Endothelial cell of umbilical vein (primary cell): ENCODE measurements around the gene RPS16. TPM values are rescaled to one million over a fixed set of nuclear protein-coding genes. Genes with fewer than 3 reads are reported as not detected.
"Not testable (repeated sequence)": the region's sequence is repeated elsewhere in the genome, so short reads cannot be mapped to it uniquely, and the experiment has no call there.

ENCODE experiments used
- BruUV-seq: library from RNA; stranded (reverse); fragments of 400-500 nt; replicated peaks from 2 replicates; lab custom pipeline; 2021; lab: Mats Ljungman, UMichigan
- CTCF ChIA-PET: fragments of 300-600, 350-600 bp; sonication (Branson Sonifier 250); formaldehyde crosslinking; loops from one replicate; lab custom pipeline; 2021; ENCODE audit warnings: antibody characterized with exemption, inconsistent platforms; lab: Charles Lee
- POLR2A ChIA-PET: fragments of 300-600, 350-600 bp; sonication (Branson Sonifier 250); formaldehyde crosslinking; loops from one replicate; lab custom pipeline; 2021; ENCODE audit warnings: antibody characterized with exemption, inconsistent platforms; lab: Charles Lee
- DNase-seq: peaks from one replicate; pipeline ENCODE4 v3.0.0-alpha.2; 2011; ENCODE audit warnings: low read depth, low spot score
- FAIRE-seq: peaks from 2 replicates; lab custom pipeline; 2011; peaks lifted over from hg19 to GRCh38; lab: Jason Lieb, UNC
- H2AFZ ChIP-seq: 2 replicates; pipeline ENCODE4 v1.6.0; 2012; ENCODE audit warnings: low read depth, low read length, control low read depth, inconsistent platforms
- H3K27ac ChIP-seq: 2 replicates; pipeline ENCODE4 v1.5.1; 2011; ENCODE audit warnings: low read depth, mild to moderate bottlenecking, control low read depth, low read length, moderate library complexity; ENCODE audit not compliant: insufficient read depth
- H3K27me3 ChIP-seq, 2 experiments: 2 replicates each; pipeline versions ENCODE4 v1.6.0 to v1.6.1; 2011; ENCODE audit warnings: low read length in 2 of 2, mixed read lengths in 1 of 2; ENCODE audit not compliant: control insufficient read depth in 2 of 2, insufficient read depth in 2 of 2
- H3K36me3 ChIP-seq, 2 experiments: 2 replicates in 1 of 2; 3 replicates in 1 of 2; pipeline ENCODE4 v1.5.1; 2011; ENCODE audit warnings: low read length in 2 of 2, mild to moderate bottlenecking in 1 of 2, moderate library complexity in 1 of 2; ENCODE audit not compliant: control insufficient read depth in 2 of 2, insufficient read depth in 2 of 2; ENCODE audit errors: extremely low read depth in 1 of 2
- H3K4me1 ChIP-seq: 3 replicates; pipeline ENCODE4 v1.5.1; 2011; ENCODE audit warnings: mild to moderate bottlenecking, low read length; ENCODE audit not compliant: control insufficient read depth, insufficient read depth; ENCODE audit errors: extremely low read depth
- H3K4me2 ChIP-seq: 2 replicates; pipeline ENCODE4 v1.6.1; 2011; ENCODE audit warnings: low read length, control low read depth, mixed read lengths; ENCODE audit not compliant: insufficient read depth
- H3K4me3 ChIP-seq, 3 experiments: fragments of 200-600 bp in 1 of 3; sonication (generic), shearing (Covaris generic) in 1 of 3; replicated peaks in 1 of 3; 2 replicates each; pipeline ENCODE4 v1.5.1; 2011 to 2016; ENCODE audit warnings: control low read depth in 3 of 3, low read length in 3 of 3, mild to moderate bottlenecking in 2 of 3, inconsistent platforms in 1 of 3, low read depth in 1 of 3, moderate library complexity in 1 of 3; ENCODE audit not compliant: insufficient read depth in 1 of 3
- H3K79me2 ChIP-seq: 2 replicates; pipeline ENCODE4 v1.6.0; 2012; ENCODE audit warnings: low read length, inconsistent platforms; ENCODE audit not compliant: control insufficient read depth, insufficient read depth
- H3K9ac ChIP-seq: replicated peaks from 2 replicates; pipeline ENCODE3; 2011; ENCODE audit warnings: low read length, control low read depth; ENCODE audit not compliant: insufficient read depth; ENCODE audit errors: extremely low read depth
- H3K9me1 ChIP-seq: replicated peaks from 3 replicates; pipeline ENCODE4 v1.6.0; 2011; ENCODE audit warnings: mild to moderate bottlenecking, low read length; ENCODE audit not compliant: control insufficient read depth, insufficient read depth; ENCODE audit errors: extremely low read depth
- H3K9me3 ChIP-seq: replicated peaks from 2 replicates; pipeline ENCODE4 v1.5.1; 2012; ENCODE audit warnings: low read length, inconsistent platforms; ENCODE audit not compliant: control insufficient read depth, insufficient read depth
- H4K20me1 ChIP-seq: replicated peaks from 2 replicates; pipeline ENCODE3; 2011; ENCODE audit warnings: mild to moderate bottlenecking, low read length; ENCODE audit not compliant: control insufficient read depth, insufficient read depth; ENCODE audit errors: extremely low read depth
- EZH2 ChIP-seq: IDR thresholded peaks from 2 replicates; pipeline ENCODE4 v1.6.1; 2012; ENCODE audit warnings: borderline replicate concordance, low read depth, mild to moderate bottlenecking, moderate library complexity, low read length, inconsistent platforms; ENCODE audit not compliant: severe bottlenecking
- FOS ChIP-seq: IDR thresholded peaks from 2 replicates; pipeline ENCODE4 v1.6.1; 2011; ENCODE audit warnings: mild to moderate bottlenecking, low read length, moderate library complexity, borderline replicate concordance; ENCODE audit not compliant: insufficient read depth
- GATA2 ChIP-seq: IDR thresholded peaks from 2 replicates; pipeline ENCODE4 v1.7.0; 2011; ENCODE audit warnings: low read depth, mild to moderate bottlenecking, moderate library complexity, mixed read lengths, low read length; ENCODE audit not compliant: insufficient read length, insufficient read depth
- JUN ChIP-seq: IDR thresholded peaks from 2 replicates; pipeline ENCODE4 v1.6.1; 2011; ENCODE audit warnings: borderline replicate concordance, low read depth; ENCODE audit not compliant: insufficient read length, insufficient read depth
- MAX ChIP-seq: IDR thresholded peaks from 2 replicates; pipeline ENCODE4 v1.6.1; 2011; ENCODE audit not compliant: insufficient read depth, insufficient read length
- MYC ChIP-seq: IDR thresholded peaks from one replicate; pipeline ENCODE4 v1.6.1; 2011; ENCODE audit warnings: mild to moderate bottlenecking, low read depth, low read length
- POLR2A ChIP-seq: IDR thresholded peaks from 2 replicates; pipeline ENCODE4 v1.6.1; 2012; ENCODE audit warnings: low read depth, mild to moderate bottlenecking, control low read depth, low read length
- POLR2AphosphoS5 ChIP-seq: IDR thresholded peaks from 2 replicates; pipeline ENCODE4 v1.6.1; 2012; ENCODE audit warnings: low read depth, mild to moderate bottlenecking, control low read depth, low read length, moderate library complexity; ENCODE audit not compliant: insufficient read depth
- dilution Hi-C: fragments of 300-500 bp; cut with MboI; formaldehyde crosslinking; loops from one replicate; pipeline ENCODE4 v1.15.0; 2019; ENCODE audit warnings: low sequenced_read_pairs; ENCODE audit not compliant: extremely low pct_ligation_motif_present
- intact Hi-C: fragments of 100-400 bp; cut with micrococcal nuclease; formaldehyde crosslinking; loops from one replicate; pipeline ENCODE4 v1.10.0; 2022
- polyA plus RNA-seq, 4 experiments: library from polyadenylated mRNA; depleted of rRNA in 3 of 4; stranded (reverse) in 3 of 4; unstranded in 1 of 4; fragments of >200 nt; gene quantifications; 2 replicates each; pipeline versions ENCODE4 v1.2.1 to v1.2.3, GENCODE V29; 2011 to 2012; ENCODE audit warnings: missing spikeins in 1 of 4
- total RNA-seq: library from RNA; stranded (reverse); gene quantifications from 2 replicates; pipeline ENCODE4 v1.2.3, GENCODE V29; 2021
- TF ChIP-seq, protein P1 (sequence below), 2 donors: IDR thresholded peaks; 1 replicate in 1 of 2; 2 replicates in 1 of 2; pipeline ENCODE4 v1.5.1; 2011; ENCODE audit warnings: low read length in 2 of 2, mild to moderate bottlenecking in 2 of 2, moderate library complexity in 2 of 2, control low read depth in 1 of 2, inconsistent platforms in 1 of 2, low read depth in 1 of 2; ENCODE audit not compliant: insufficient read depth in 1 of 2; ENCODE audit errors: extremely low read depth in 1 of 2

Gene RPS16
- total and polyA plus RNA-seq, 2 donors (not counting 3 experiments of a cell fraction or from before 2014, with no cell fraction given), result 1,768 to 5,244 TPM

GRCh38 chr19:39479916-39480315, 44.2 kb upstream of the RPS16 start:
- peak; percentile 58 for FAIRE-seq
- peaks cover 9 to 14% of the 10 kb centered on the region in 2 experiments for H3K36me3 ChIP-seq

GRCh38 chr19:39479319-39479801, 43.6 kb upstream of the RPS16 start:
- POLR2A ChIA-PET, H3K9me1 ChIP-seq, DNase-seq, H3K27ac ChIP-seq, H4K20me1 ChIP-seq, intact Hi-C loops, H3K4me2 ChIP-seq, FAIRE-seq, BruUV-seq, H3K4me3 ChIP-seq, H2AFZ ChIP-seq, H3K27me3 ChIP-seq, CTCF ChIA-PET, H3K9me3 ChIP-seq, H3K9ac ChIP-seq, dilution Hi-C loops: not testable (repeated sequence)
- Histone ChIP-seq H3K4me1 (peaks cover 16% of the 10 kb centered on the region), H3K79me2 (peaks cover 19% of the 10 kb centered on the region), H3K36me3 (peaks cover 14 to 20% of the 10 kb centered on the region in 2 experiments)

More at GRCh38 chr19:39479916-39480315, 44.2 kb upstream of the RPS16 start:
- Histone ChIP-seq H3K9ac (peak overlapping the region; percentile 98), H3K9me3 (no peaks in the 10 kb centered on the region), H3K27me3 (no peaks in the 10 kb centered on the region), H2AFZ (peak overlapping the region; percentile 97), H3K79me2 (peaks cover 19% of the 10 kb centered on the region), H4K20me1 (no peaks in the 10 kb centered on the region), H3K4me1 (peaks cover 16% of the 10 kb centered on the region), H3K4me2 (peak overlapping the region; percentile 76), H3K9me1 (no peaks in the 10 kb centered on the region), H3K4me3 (peak overlapping the region in 1 of 3 experiments; percentile 41), H3K27ac (peak overlapping the region; percentile 46)
- no TSS peak for BruUV-seq
- dilution Hi-C loops, result no loop called here
- TF ChIP-seq EZH2 (no peak), POLR2A (no peak), GATA2 (no peak), JUN (no peak), MAX (no peak), FOS (no peak), MYC (no peak), POLR2AphosphoS5 (no peak)
- TF ChIP-seq, protein P1, sequence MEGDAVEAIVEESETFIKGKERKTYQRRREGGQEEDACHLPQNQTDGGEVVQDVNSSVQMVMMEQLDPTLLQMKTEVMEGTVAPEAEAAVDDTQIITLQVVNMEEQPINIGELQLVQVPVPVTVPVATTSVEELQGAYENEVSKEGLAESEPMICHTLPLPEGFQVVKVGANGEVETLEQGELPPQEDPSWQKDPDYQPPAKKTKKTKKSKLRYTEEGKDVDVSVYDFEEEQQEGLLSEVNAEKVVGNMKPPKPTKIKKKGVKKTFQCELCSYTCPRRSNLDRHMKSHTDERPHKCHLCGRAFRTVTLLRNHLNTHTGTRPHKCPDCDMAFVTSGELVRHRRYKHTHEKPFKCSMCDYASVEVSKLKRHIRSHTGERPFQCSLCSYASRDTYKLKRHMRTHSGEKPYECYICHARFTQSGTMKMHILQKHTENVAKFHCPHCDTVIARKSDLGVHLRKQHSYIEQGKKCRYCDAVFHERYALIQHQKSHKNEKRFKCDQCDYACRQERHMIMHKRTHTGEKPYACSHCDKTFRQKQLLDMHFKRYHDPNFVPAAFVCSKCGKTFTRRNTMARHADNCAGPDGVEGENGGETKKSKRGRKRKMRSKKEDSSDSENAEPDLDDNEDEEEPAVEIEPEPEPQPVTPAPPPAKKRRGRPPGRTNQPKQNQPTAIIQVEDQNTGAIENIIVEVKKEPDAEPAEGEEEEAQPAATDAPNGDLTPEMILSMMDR (IDR thresholded peaks at IDR 0.05; ENCODE audit: extremely low read depth in 1 of 2, insufficient read depth in 1 of 2, low read depth in 1 of 2, low read length in 2 of 2), result no peak
- CTCF ChIA-PET, result interaction anchor here (1.0 to 1.2 kb wide), 2 partner anchors 52 to 54 kb away, joined by 4 to 5 read pairs; partner anchors contain the start of gene EID2B
- no peak for DNase-seq
- intact Hi-C loops, result loop anchor here (1.0 to 2.0 kb wide), 3 partner anchors 19 to 43 kb away; partner anchors contain the start of genes DLL3 and SUPT5H
- POLR2A ChIA-PET, result interaction anchor here (0.8 kb wide), 1 partner anchor 44 kb away, joined by 3 read pairs; the partner anchor contains the start of gene RPS16
